GM18508 (cell line): ENCODE results near the gene PDSS2.

Experiments
- ATAC-seq: cut with Tn5 transposase; IDR thresholded peaks from one replicate; pipeline ENCODE4 v1.9.1; 2021; ENCODE audit warnings: moderate number of reproducible peaks; ENCODE audit not compliant: insufficient read depth, unreplicated experiment

The PDSS2 gene

GRCh38 chr6:107459283-107460082 lies at the start of gene PDSS2:
Gene PDSS2, minus strand, starts transcription at chr6:107459564. Its CDS starts 279 bp downstream, at chr6:107459285.
- ATAC-seq: peak; percentile 93

GRCh38 chr6:107506145-107506544 lies 46.8 kb upstream of the PDSS2 start:
- ATAC-seq: no peak

- no peak for ATAC-seq
Measured at GRCh38 chr6:107504270-107505026, 45.1 kb upstream of the PDSS2 start.

GRCh38 chr6:107496892-107497684 lies 37.7 kb upstream of the PDSS2 start:
- no peak for ATAC-seq

- ATAC-seq: no peak
Measured at GRCh38 chr6:107495971-107496370, 36.6 kb upstream of the PDSS2 start.

- ATAC-seq: no peak
Measured at GRCh38 chr6:107495196-107495643, 35.9 kb upstream of the PDSS2 start.

- ATAC-seq: no peak
Measured at GRCh38 chr6:107493158-107494057, 34.0 kb upstream of the PDSS2 start.

GRCh38 chr6:107491760-107492660 lies 32.6 kb upstream of the PDSS2 start:
- no peak for ATAC-seq

- ATAC-seq: no peak
Measured at GRCh38 chr6:107491138-107491609, 31.8 kb upstream of the PDSS2 start.

- no peak for ATAC-seq
Measured at GRCh38 chr6:107490566-107491137, 31.3 kb upstream of the PDSS2 start.

GRCh38 chr6:107489636-107490565 lies 30.5 kb upstream of the PDSS2 start, which contains the start of gene SOBP:
Gene SOBP, plus strand, starts transcription at chr6:107490117. Its CDS starts 500 bp downstream, at chr6:107490617.
- no peak for ATAC-seq

GRCh38 chr6:107488875-107489635 lies 29.7 kb upstream of the PDSS2 start:
- no peak for ATAC-seq

GRCh38 chr6:107488174-107488874 lies 29.0 kb upstream of the PDSS2 start:
- no peak for ATAC-seq

GRCh38 chr6:107485157-107485556 lies 25.8 kb upstream of the PDSS2 start:
- no peak for ATAC-seq

GRCh38 chr6:107479089-107479690 lies 19.8 kb upstream of the PDSS2 start:
- no peak for ATAC-seq
